Astrocyte (in vitro differentiated cells and primary cell): ENCODE data around the gene MET. TPM values are rescaled to one million over a fixed set of nuclear protein-coding genes. Genes with fewer than 3 reads are reported as not detected.
"Not testable (repeated sequence)": the region's sequence is repeated elsewhere in the genome, so short reads cannot be mapped to it uniquely, and the experiment has no call there.

ENCODE experiments used
- DNase-seq: peaks from one replicate; pipeline ENCODE4 v3.0.0-alpha.2; 2010; ENCODE audit warnings: low read depth
- FAIRE-seq: peaks from 2 replicates; lab custom pipeline; 2011; peaks lifted over from hg19 to GRCh38; lab: Jason Lieb, UNC
- H2AFZ ChIP-seq: 2 replicates; pipeline ENCODE4 v1.6.0; 2012; ENCODE audit warnings: low read depth, low read length, inconsistent platforms
- H3K27ac ChIP-seq: 2 replicates; pipeline ENCODE4 v1.5.1; 2011; ENCODE audit warnings: low read depth, low read length, inconsistent platforms
- H3K27me3 ChIP-seq: 2 replicates; pipeline ENCODE4 v1.6.0; 2011; ENCODE audit warnings: low read length, inconsistent platforms; ENCODE audit not compliant: insufficient read depth
- H3K36me3 ChIP-seq: 2 replicates; pipeline ENCODE4 v1.5.1; 2011; ENCODE audit warnings: low read length, inconsistent platforms; ENCODE audit not compliant: insufficient read depth
- H3K4me1 ChIP-seq: 2 replicates; pipeline ENCODE4 v1.5.1; 2011; ENCODE audit warnings: low read length, inconsistent platforms; ENCODE audit not compliant: insufficient read depth
- H3K4me2 ChIP-seq: 2 replicates; pipeline ENCODE4 v1.6.0; 2012; ENCODE audit warnings: low read length, inconsistent platforms
- H3K4me3 ChIP-seq: 2 replicates; pipeline ENCODE4 v1.5.1; 2011; ENCODE audit warnings: low read depth, mild to moderate bottlenecking, low read length, inconsistent platforms; ENCODE audit not compliant: insufficient read depth
- H3K79me2 ChIP-seq: 2 replicates; pipeline ENCODE4 v1.6.0; 2012; ENCODE audit warnings: mild to moderate bottlenecking, low read length, inconsistent platforms; ENCODE audit not compliant: insufficient read depth
- H3K9ac ChIP-seq: 2 replicates; pipeline ENCODE4 v1.6.0; 2012; ENCODE audit warnings: mild to moderate bottlenecking, low read length, inconsistent platforms
- H3K9me3 ChIP-seq: 2 replicates; pipeline ENCODE4 v1.5.1; 2012; ENCODE audit warnings: low read depth, mild to moderate bottlenecking, low read length, inconsistent platforms; ENCODE audit not compliant: insufficient read depth
- H4K20me1 ChIP-seq: 2 replicates; pipeline ENCODE4 v1.6.0; 2012; ENCODE audit warnings: low read length, inconsistent platforms; ENCODE audit not compliant: insufficient read depth
- H3K27ac Mint-ChIP-seq: one replicate; pipeline ENCODE4 v1.8.0; 2021; ENCODE audit warnings: mild to moderate bottlenecking, mixed read lengths; ENCODE audit not compliant: unreplicated experiment
- H3K27me3 Mint-ChIP-seq: one replicate; pipeline ENCODE4 v1.8.0; 2021; ENCODE audit warnings: low read depth, mixed read lengths; ENCODE audit not compliant: unreplicated experiment
- H3K36me3 Mint-ChIP-seq: one replicate; pipeline ENCODE4 v1.8.0; 2021; ENCODE audit warnings: low read depth, mixed read lengths; ENCODE audit not compliant: unreplicated experiment
- H3K4me1 Mint-ChIP-seq: one replicate; pipeline ENCODE4 v1.8.0; 2021; ENCODE audit warnings: low read depth, mixed read lengths; ENCODE audit not compliant: unreplicated experiment
- H3K4me3 Mint-ChIP-seq: one replicate; pipeline ENCODE4 v1.8.0; 2021; ENCODE audit warnings: mild to moderate bottlenecking, moderate library complexity, mixed read lengths; ENCODE audit not compliant: unreplicated experiment
- H3K9me3 Mint-ChIP-seq: one replicate; pipeline ENCODE4 v1.8.0; 2021; ENCODE audit warnings: mild to moderate bottlenecking, mixed read lengths; ENCODE audit not compliant: unreplicated experiment
- CTCF ChIP-seq: IDR thresholded peaks from 2 replicates; pipeline ENCODE4 v1.5.1; 2011; ENCODE audit warnings: low read depth, mild to moderate bottlenecking, inconsistent platforms, low read length, moderate library complexity; ENCODE audit not compliant: insufficient read depth
- EZH2 ChIP-seq: IDR thresholded peaks from 2 replicates; pipeline ENCODE4 v1.6.1; 2012; ENCODE audit warnings: mild to moderate bottlenecking, low read length, inconsistent platforms; ENCODE audit not compliant: insufficient read depth
- total RNA-seq: library from RNA; stranded (reverse); gene quantifications from 2 replicates; pipeline ENCODE4 v1.2.1, GENCODE V29; 2021

The MET gene
- total RNA-seq, 1 donor from 2014 or later, result 8.2 TPM

- H3K9me3 Mint-ChIP-seq, result no peaks in the 10 kb centered on the region
- Histone ChIP-seq H3K9me3 (no peaks in the 10 kb centered on the region), H3K4me3 (no peak overlapping the region), H3K27ac (no peak overlapping the region), H3K9ac (no peak overlapping the region), H2AFZ (no peak overlapping the region), H3K4me2 (no peak overlapping the region), H3K36me3 (no peaks in the 10 kb centered on the region), H4K20me1 (no peaks in the 10 kb centered on the region), H3K79me2 (no peaks in the 10 kb centered on the region), H3K27me3 (no peaks in the 10 kb centered on the region), H3K4me1 (no peaks in the 10 kb centered on the region)
- peaks cover 4% of the 10 kb centered on the region for H3K4me1 Mint-ChIP-seq
- H3K27me3 Mint-ChIP-seq, result peaks cover 5% of the 10 kb centered on the region
- no peak overlapping the region for H3K4me3 Mint-ChIP-seq
- H3K36me3 Mint-ChIP-seq, result no peaks in the 10 kb centered on the region
- no peak overlapping the region for H3K27ac Mint-ChIP-seq
- DNase-seq, result no peak
- no peak for TF ChIP-seq EZH2
- no peak for TF ChIP-seq CTCF
- no peak for FAIRE-seq
Measured at GRCh38 chr7:116815041-116815440, 143.0 kb downstream of the MET start.

GRCh38 chr7:116820149-116820548, 148.2 kb downstream of the MET start:
- H2AFZ ChIP-seq, result no peak overlapping the region
- no peak for DNase-seq
- Mint-ChIP-seq H3K27me3 (peaks cover 5% of the 10 kb centered on the region), H3K4me1 (no peaks in the 10 kb centered on the region), H3K27ac (no peak overlapping the region), H3K4me3 (no peak overlapping the region), H3K9me3 (peaks cover 8% of the 10 kb centered on the region), H3K36me3 (no peaks in the 10 kb centered on the region)
- no peak overlapping the region for H3K9ac ChIP-seq
- H3K4me1 ChIP-seq, result no peaks in the 10 kb centered on the region
- no peaks in the 10 kb centered on the region for H3K27me3 ChIP-seq
- no peak for FAIRE-seq
- no peak for TF ChIP-seq CTCF
- TF ChIP-seq EZH2, result no peak
- no peak overlapping the region for H3K4me2 ChIP-seq
- H3K4me3 ChIP-seq, result no peak overlapping the region
- H3K9me3 ChIP-seq, result no peaks in the 10 kb centered on the region
- no peaks in the 10 kb centered on the region for H3K79me2 ChIP-seq
- no peaks in the 10 kb centered on the region for H4K20me1 ChIP-seq
- H3K27ac ChIP-seq, result no peak overlapping the region
- H3K36me3 ChIP-seq, result no peaks in the 10 kb centered on the region

GRCh38 chr7:116821647-116822046, 149.7 kb downstream of the MET start:
- not testable (repeated sequence) for H2AFZ ChIP-seq, H4K20me1 ChIP-seq, H3K36me3 Mint-ChIP-seq, H3K4me2 ChIP-seq, H3K27me3 ChIP-seq, DNase-seq, H3K4me1 Mint-ChIP-seq, H3K4me3 Mint-ChIP-seq, FAIRE-seq, H3K27ac ChIP-seq, H3K9me3 Mint-ChIP-seq, H3K9ac ChIP-seq, H3K4me1 ChIP-seq, H3K27me3 Mint-ChIP-seq, H3K4me3 ChIP-seq, H3K79me2 ChIP-seq, H3K9me3 ChIP-seq, H3K36me3 ChIP-seq, H3K27ac Mint-ChIP-seq
